T1000 (cell line): ENCODE results near the gene STIM2.
"Not testable (repeated sequence)": the region's sequence is repeated elsewhere in the genome, so short reads cannot be mapped to it uniquely, and the experiment has no call there.

ENCODE experiments used
- DNase-seq: peaks from one replicate; lab custom pipeline; 2025; ENCODE audit warnings: mixed read lengths; lab: John Stamatoyannopoulos, UW

The STIM2 gene

GRCh38 chr4:27001398-27002164 is 140.9 kb downstream of the STIM2 start:
- no peak for DNase-seq

GRCh38 chr4:27003642-27004113 is 143.0 kb downstream of the STIM2 start:
- DNase-seq: no peak

- DNase-seq: no peak
These were observed 144.9 kb downstream of the STIM2 start for GRCh38 chr4:27005501-27005900.

- DNase-seq: no peak
These were observed 145.4 kb downstream of the STIM2 start for GRCh38 chr4:27005905-27006590.

- DNase-seq: no peak
These were observed 146.0 kb downstream of the STIM2 start for GRCh38 chr4:27006646-27007045.

GRCh38 chr4:27007507-27007906 is 146.9 kb downstream of the STIM2 start:
- no peak for DNase-seq

- DNase-seq: no peak
These were observed 148.0 kb downstream of the STIM2 start for GRCh38 chr4:27008679-27009078.

GRCh38 chr4:27009539-27009938 is 148.9 kb downstream of the STIM2 start:
- no peak for DNase-seq

- DNase-seq: peak; percentile 57
These were observed 149.8 kb downstream of the STIM2 start for GRCh38 chr4:27010334-27010940.

- DNase-seq: no peak
These were observed 150.8 kb downstream of the STIM2 start for GRCh38 chr4:27011401-27011800.

- no peak for DNase-seq
These were observed 152.4 kb downstream of the STIM2 start for GRCh38 chr4:27013012-27013411.

- no peak for DNase-seq
These were observed 155.9 kb downstream of the STIM2 start for GRCh38 chr4:27016551-27016950.

- no peak for DNase-seq
These were observed 157.0 kb downstream of the STIM2 start for GRCh38 chr4:27017623-27018022.

GRCh38 chr4:27018076-27018475 is 157.4 kb downstream of the STIM2 start:
- no peak for DNase-seq

GRCh38 chr4:27018910-27019309 is 158.3 kb downstream of the STIM2 start:
- DNase-seq: no peak

GRCh38 chr4:27019766-27020165 is 159.1 kb downstream of the STIM2 start:
- DNase-seq: no peak

GRCh38 chr4:27020203-27020602 is 159.6 kb downstream of the STIM2 start:
- DNase-seq: no peak

GRCh38 chr4:27020603-27021002 is 160.0 kb downstream of the STIM2 start:
- DNase-seq: no peak

GRCh38 chr4:27022963-27023362 is 162.3 kb downstream of the STIM2 start:
- DNase-seq: no peak

GRCh38 chr4:27023366-27023765 is 162.7 kb downstream of the STIM2 start:
- DNase-seq: no peak

- no peak for DNase-seq
These were observed 164.2 kb downstream of the STIM2 start for GRCh38 chr4:27024805-27025204.

GRCh38 chr4:27027428-27027827 is 166.8 kb downstream of the STIM2 start:
- DNase-seq: no peak

- DNase-seq: not testable (repeated sequence)
These were observed 174.5 kb downstream of the STIM2 start for GRCh38 chr4:27035127-27035526.
